Spleen (tissue), 7 donors: ENCODE measurements around the gene SLC6A1.

Experiments used
- POLR2A ChIP-seq, 3 donors: fragments of 450-650 bp; IDR thresholded peaks; one replicate each; pipeline ENCODE4 v1.5.1; 2017; ENCODE audit warnings: antibody characterized with exemption in 3 of 3, mild to moderate bottlenecking in 1 of 3
- POLR2AphosphoS5 ChIP-seq, 3 donors: sonication (generic); formaldehyde crosslinking; IDR thresholded peaks; one replicate each; pipeline ENCODE4 v1.5.1; 2017; ENCODE audit warnings: antibody characterized with exemption in 3 of 3
- TF ChIP-seq, protein P1 (sequence below), 11 experiments: fragments of 200-600 bp in 7 of 11; fragments of 450-650 bp in 4 of 11; sonication (generic) in 4 of 11; IDR thresholded peaks in 8 of 11; conservative IDR thresholded peaks in 3 of 11; 1 replicate in 7 of 11; 2 replicates in 4 of 11; pipeline versions ENCODE4 v1.4.0 to v1.8.0; 2016 to 2021; ENCODE audit warnings: antibody characterized with exemption in 11 of 11, inconsistent platforms in 4 of 11, mild to moderate bottlenecking in 1 of 11
- donor health status: DM: no; HTN: no; CAD: no; lungs with moderate emphysema.
- donor health status: DM: no; HTN: no; CAD: no.
- donor health status: DM: no; HTN: no; CAD: no.

DNA sequence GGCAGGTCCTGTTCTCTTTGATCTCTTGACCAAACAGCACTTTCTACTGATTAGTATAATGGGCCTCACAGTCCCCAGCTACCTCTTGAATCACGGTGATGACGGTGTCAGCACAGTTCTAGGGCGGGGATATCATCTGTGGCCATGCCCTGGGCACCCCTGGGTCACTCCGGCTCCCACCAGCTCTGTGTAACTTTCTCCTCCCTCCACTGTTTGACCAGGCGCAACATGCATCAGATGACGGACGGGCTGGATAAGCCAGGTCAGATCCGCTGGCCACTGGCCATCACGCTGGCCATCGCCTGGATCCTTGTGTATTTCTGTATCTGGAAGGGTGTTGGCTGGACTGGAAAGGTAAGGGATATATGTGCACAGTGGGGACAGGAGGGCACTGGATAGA is 29.6 kb downstream of the SLC6A1 start:
- TF ChIP-seq, protein P1, sequence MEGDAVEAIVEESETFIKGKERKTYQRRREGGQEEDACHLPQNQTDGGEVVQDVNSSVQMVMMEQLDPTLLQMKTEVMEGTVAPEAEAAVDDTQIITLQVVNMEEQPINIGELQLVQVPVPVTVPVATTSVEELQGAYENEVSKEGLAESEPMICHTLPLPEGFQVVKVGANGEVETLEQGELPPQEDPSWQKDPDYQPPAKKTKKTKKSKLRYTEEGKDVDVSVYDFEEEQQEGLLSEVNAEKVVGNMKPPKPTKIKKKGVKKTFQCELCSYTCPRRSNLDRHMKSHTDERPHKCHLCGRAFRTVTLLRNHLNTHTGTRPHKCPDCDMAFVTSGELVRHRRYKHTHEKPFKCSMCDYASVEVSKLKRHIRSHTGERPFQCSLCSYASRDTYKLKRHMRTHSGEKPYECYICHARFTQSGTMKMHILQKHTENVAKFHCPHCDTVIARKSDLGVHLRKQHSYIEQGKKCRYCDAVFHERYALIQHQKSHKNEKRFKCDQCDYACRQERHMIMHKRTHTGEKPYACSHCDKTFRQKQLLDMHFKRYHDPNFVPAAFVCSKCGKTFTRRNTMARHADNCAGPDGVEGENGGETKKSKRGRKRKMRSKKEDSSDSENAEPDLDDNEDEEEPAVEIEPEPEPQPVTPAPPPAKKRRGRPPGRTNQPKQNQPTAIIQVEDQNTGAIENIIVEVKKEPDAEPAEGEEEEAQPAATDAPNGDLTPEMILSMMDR (IDR thresholded peaks at IDR 0.05 in 8 of 11, conservative IDR thresholded peaks at IDR 0.05 in 3 of 11): no peak
- TF ChIP-seq POLR2A (IDR thresholded peaks at IDR 0.05) (no peak), POLR2AphosphoS5 (IDR thresholded peaks at IDR 0.05) (no peak)
